Endothelial cell (in vitro differentiated cells): ENCODE data around the gene SMIM12. TPM values are rescaled to one million over a fixed set of nuclear protein-coding genes. Genes with fewer than 3 reads are reported as not detected.

ENCODE experiments used
- DNase-seq: peaks from one replicate; pipeline ENCODE4 v3.0.0; 2021; ENCODE audit warnings: low spot score
- H3K27ac Mint-ChIP-seq: one replicate; pipeline ENCODE4 v1.8.0; 2021; ENCODE audit warnings: mixed read lengths, inconsistent platforms; ENCODE audit not compliant: unreplicated experiment
- H3K27me3 Mint-ChIP-seq: one replicate; pipeline ENCODE4 v1.8.0; 2021; ENCODE audit warnings: mild to moderate bottlenecking, moderate library complexity, mixed read lengths, inconsistent platforms; ENCODE audit not compliant: unreplicated experiment
- H3K36me3 Mint-ChIP-seq: one replicate; pipeline ENCODE4 v1.8.0; 2021; ENCODE audit warnings: mild to moderate bottlenecking, low read depth, mixed read lengths, inconsistent platforms; ENCODE audit not compliant: unreplicated experiment
- H3K4me1 Mint-ChIP-seq: one replicate; pipeline ENCODE4 v1.8.0; 2021; ENCODE audit warnings: mild to moderate bottlenecking, mixed read lengths, inconsistent platforms; ENCODE audit not compliant: unreplicated experiment
- H3K4me3 Mint-ChIP-seq: one replicate; pipeline ENCODE4 v1.8.0; 2021; ENCODE audit warnings: mild to moderate bottlenecking, mixed read lengths, inconsistent platforms; ENCODE audit not compliant: unreplicated experiment
- H3K9me3 Mint-ChIP-seq: one replicate; pipeline ENCODE4 v1.8.0; 2021; ENCODE audit warnings: mixed read lengths, inconsistent platforms; ENCODE audit not compliant: unreplicated experiment
- total RNA-seq: library from RNA; stranded (reverse); fragmentation: NEBNext Ultra II Directional; extraction: Animal tissue kit (Norgen Biotek cat#: 25700); gene quantifications from one replicate; pipeline ENCODE4 v1.2.1, GENCODE V29; 2021; ENCODE audit not compliant: unreplicated experiment
- TF ChIP-seq, protein P1 (sequence below): fragments of 200-600 bp; sonication (generic); IDR thresholded peaks from one replicate; pipeline ENCODE4 v1.5.0; 2021; ENCODE audit warnings: antibody characterized with exemption; ENCODE audit not compliant: unreplicated experiment

Gene SMIM12
- total RNA-seq, 1 donor from 2014 or later = 84.4 TPM

DNA sequence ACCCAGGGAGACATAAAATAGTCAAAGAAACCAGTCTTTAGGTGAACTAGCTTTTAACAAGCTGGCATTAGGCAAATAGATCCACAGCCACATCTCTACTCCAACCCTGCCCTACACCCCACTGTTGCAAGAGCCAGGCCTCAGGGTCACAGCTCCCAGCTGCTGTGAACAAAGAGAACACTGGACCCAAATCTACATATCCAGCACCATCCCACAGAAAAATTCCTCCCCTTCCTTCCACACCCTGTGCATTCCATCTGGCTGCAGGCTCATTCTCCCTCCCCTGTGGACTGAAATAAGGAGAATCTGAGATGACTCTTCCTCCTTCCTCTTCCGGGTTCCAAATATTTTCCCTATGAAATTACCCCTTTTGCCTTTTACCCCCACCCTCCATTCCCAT, 46.7 kb upstream of the SMIM12 start:
- no peak for DNase-seq
- Mint-ChIP-seq H3K36me3 (no peaks in the 10 kb centered on the region), H3K27me3 (peaks cover 4% of the 10 kb centered on the region), H3K27ac (no peak overlapping the region), H3K4me1 (peaks cover 2% of the 10 kb centered on the region), H3K9me3 (no peaks in the 10 kb centered on the region), H3K4me3 (no peak overlapping the region)
- TF ChIP-seq, protein P1, sequence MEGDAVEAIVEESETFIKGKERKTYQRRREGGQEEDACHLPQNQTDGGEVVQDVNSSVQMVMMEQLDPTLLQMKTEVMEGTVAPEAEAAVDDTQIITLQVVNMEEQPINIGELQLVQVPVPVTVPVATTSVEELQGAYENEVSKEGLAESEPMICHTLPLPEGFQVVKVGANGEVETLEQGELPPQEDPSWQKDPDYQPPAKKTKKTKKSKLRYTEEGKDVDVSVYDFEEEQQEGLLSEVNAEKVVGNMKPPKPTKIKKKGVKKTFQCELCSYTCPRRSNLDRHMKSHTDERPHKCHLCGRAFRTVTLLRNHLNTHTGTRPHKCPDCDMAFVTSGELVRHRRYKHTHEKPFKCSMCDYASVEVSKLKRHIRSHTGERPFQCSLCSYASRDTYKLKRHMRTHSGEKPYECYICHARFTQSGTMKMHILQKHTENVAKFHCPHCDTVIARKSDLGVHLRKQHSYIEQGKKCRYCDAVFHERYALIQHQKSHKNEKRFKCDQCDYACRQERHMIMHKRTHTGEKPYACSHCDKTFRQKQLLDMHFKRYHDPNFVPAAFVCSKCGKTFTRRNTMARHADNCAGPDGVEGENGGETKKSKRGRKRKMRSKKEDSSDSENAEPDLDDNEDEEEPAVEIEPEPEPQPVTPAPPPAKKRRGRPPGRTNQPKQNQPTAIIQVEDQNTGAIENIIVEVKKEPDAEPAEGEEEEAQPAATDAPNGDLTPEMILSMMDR = no peak

DNA sequence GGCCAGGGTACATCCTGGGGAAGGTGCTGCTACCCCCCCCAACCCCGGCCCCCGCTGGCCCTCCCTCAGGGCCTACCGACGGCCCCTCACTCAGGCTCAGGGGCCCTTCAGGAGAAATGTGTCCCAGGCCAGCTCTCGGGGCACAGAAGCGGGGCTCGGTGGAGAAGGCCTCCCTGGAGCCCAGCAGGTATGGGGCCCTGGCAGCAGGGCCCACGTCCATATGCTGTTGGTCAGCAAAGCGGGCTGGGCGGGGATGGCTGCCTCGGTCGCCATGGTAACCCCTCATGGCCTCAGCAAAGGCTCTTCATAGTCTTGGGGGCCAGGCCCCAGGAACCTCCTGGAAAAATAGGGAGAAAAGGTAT, 45.5 kb upstream of the SMIM12 start:
- DNase-seq = no peak
- Mint-ChIP-seq H3K4me1 (peaks cover 2% of the 10 kb centered on the region), H3K36me3 (no peaks in the 10 kb centered on the region), H3K27ac (no peak overlapping the region), H3K27me3 (peaks cover 4% of the 10 kb centered on the region), H3K9me3 (no peaks in the 10 kb centered on the region), H3K4me3 (no peak overlapping the region)
- TF ChIP-seq, protein P1 = no peak

DNA sequence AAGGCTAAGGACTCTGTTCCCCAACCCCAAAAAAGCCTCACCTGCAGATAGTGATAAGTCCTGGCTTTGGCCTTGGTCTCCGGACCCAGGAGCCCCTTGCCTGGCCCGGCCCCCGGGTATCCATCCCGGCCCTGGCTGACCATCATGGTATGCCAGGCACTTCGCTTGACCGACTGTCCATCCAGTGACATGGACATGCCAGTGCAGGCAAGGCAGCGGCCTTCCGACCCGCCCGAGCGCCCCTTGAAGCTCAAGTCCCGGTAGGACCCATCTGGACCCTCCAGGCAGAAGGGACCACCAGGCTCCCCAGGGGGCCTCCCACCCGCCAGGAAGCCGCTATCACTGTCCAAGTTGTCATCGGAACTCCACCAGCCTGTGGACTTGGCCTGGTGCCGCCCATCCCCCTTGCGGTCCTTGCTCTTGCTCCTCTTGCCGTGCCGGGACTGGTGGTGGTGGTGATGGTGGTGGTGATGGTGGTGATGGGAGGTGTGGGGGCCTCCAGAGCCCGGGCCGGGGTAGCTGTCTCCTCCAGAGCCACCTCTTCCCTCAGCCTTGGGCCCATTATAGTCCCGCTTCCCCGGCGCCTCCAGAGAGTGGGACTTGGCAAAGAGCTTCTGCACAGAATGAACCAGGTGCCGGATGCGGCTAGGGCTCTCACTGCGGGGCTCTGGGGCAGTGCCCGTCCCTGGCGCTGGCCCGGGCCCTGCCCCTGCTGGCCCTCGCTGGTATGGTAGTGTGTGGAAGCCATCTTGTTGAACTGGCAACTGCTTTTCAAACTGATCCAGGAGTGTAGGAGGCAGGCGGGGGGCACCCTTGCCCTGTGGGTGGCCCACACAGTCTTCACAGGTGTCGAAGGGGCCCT, 44.9 kb upstream of the SMIM12 start:
- Mint-ChIP-seq H3K27me3 (peaks cover 4% of the 10 kb centered on the region), H3K27ac (no peak overlapping the region), H3K4me1 (peaks cover 2% of the 10 kb centered on the region), H3K4me3 (no peak overlapping the region), H3K9me3 (no peaks in the 10 kb centered on the region), H3K36me3 (no peaks in the 10 kb centered on the region)
- TF ChIP-seq, protein P1 = peak; percentile 8
- DNase-seq = no peak

DNA sequence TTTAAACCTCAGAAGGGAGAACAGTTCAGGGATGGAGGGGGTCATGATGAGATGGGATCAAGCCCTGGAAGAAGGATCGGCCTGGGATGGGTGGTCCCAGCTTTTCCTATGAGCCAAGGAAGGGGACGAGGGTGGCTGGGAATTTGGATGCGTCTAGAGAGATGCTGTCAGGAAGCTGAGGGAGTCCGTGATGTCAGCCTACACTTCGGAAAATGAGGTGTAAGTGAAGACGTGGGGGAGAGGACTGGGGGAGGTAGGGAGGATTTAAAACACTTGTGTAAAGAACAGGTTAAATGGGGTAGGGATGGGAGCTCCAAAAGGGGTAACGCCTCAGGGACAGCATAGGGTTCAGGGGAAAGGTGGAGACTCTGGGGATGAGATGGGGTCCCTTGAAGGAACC, 42.4 kb upstream of the SMIM12 start:
- peaks cover 5% of the 10 kb centered on the region for H3K27me3 Mint-ChIP-seq
- no peak for DNase-seq
- no peak overlapping the region for H3K27ac Mint-ChIP-seq
- no peaks in the 10 kb centered on the region for H3K4me1 Mint-ChIP-seq
- no peak overlapping the region for H3K4me3 Mint-ChIP-seq
- peaks cover 3% of the 10 kb centered on the region for H3K36me3 Mint-ChIP-seq
- TF ChIP-seq, protein P1 = no peak
- H3K9me3 Mint-ChIP-seq = no peaks in the 10 kb centered on the region

DNA sequence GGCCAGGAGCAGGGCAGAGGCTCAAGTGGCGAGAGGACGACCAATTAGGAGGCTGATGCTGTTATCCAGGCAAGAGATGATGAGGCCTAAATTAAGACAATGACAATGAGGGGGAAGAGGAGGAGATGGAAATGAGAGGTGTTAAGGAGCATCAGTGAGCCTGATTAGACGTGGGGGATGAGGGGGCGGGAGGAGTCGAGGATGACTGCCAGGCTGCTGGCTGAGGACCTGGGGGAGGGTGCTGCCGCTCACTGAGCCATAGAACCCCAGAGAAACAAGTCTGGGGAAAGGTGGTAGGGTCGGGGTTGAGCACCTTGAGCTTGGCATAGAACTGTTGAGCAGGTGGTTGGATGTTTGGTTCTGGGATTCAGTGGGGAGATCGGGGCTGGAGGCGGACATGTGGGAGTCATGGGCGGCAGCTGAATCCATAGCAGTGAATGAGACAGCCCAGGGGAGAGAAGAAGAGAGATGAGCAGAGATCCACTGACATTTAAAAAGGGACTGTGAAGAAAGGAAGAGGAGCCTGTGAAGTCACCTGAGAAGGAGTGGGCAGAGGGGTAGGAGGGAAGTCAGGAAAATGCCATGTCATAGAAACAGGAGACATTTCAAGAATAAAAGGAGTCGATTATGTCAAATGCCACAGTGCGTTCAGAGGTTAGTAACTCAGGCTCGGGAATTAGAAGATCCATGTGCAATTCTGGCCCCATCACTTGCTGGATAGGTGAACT, 41.4 kb upstream of the SMIM12 start:
- Mint-ChIP-seq H3K36me3 (peaks cover 3% of the 10 kb centered on the region), H3K4me3 (no peak overlapping the region), H3K27me3 (peaks cover 5% of the 10 kb centered on the region), H3K27ac (no peak overlapping the region), H3K4me1 (no peaks in the 10 kb centered on the region), H3K9me3 (no peaks in the 10 kb centered on the region)
- DNase-seq = no peak
- TF ChIP-seq, protein P1 = no peak
